ENCODE results near the gene FAM151A.

DNA sequence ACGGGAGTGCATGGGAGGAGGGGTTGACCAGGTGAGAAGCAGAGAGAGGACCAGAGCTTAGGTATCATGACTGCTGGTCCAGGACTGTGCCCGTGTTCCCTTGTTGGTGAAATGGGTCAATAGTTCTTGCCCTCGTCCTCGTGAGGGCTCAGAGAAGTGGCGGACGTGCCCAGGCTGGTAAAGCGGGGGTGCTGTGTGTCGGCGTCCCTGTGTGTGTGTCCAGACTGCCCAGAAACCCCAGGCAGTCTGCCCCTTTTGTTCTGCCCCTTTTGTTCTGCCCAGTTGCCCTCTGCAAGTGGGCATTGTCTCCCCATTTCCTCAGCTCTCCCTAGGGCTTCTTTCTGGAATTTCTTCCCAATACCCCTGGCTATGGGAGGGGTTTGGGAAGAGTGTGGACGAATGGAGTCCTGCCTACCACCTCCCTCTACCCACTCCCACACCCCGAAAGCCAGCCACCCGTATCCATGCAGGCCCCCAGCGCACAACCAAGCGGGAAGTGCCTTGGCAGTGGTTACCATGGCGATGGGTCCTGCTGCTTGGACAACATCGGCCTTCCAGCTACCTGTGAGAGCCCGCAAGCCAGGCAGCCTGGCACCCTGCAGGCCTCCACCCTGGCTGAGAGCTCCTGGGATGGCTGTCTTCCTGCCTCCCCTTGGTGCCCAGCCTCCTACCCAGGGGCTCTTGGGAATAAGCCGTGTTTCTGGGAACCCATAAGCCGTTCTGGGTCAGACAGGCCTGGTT lies 40.6 kb downstream of the FAM151A start:
- TF ChIP-seq, protein P1, sequence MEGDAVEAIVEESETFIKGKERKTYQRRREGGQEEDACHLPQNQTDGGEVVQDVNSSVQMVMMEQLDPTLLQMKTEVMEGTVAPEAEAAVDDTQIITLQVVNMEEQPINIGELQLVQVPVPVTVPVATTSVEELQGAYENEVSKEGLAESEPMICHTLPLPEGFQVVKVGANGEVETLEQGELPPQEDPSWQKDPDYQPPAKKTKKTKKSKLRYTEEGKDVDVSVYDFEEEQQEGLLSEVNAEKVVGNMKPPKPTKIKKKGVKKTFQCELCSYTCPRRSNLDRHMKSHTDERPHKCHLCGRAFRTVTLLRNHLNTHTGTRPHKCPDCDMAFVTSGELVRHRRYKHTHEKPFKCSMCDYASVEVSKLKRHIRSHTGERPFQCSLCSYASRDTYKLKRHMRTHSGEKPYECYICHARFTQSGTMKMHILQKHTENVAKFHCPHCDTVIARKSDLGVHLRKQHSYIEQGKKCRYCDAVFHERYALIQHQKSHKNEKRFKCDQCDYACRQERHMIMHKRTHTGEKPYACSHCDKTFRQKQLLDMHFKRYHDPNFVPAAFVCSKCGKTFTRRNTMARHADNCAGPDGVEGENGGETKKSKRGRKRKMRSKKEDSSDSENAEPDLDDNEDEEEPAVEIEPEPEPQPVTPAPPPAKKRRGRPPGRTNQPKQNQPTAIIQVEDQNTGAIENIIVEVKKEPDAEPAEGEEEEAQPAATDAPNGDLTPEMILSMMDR (IDR thresholded peaks at IDR 0.05), result no peak
- TF ChIP-seq POLR2A (IDR thresholded peaks at IDR 0.05), result no peak

Data from adrenal gland (tissue), 5 donors.